Activated CD4-positive, alpha-beta T cell treated with anti-CD3 and anti-CD28 coated beads, Interleukin-2, amount 10 ng/mL, durations not matched to agents 24 days and 14 days (primary cell): ENCODE data around the gene ARGLU1. TPM values are rescaled to one million over a fixed set of nuclear protein-coding genes. Genes with fewer than 3 reads are reported as not detected.

ENCODE experiments used
- DNase-seq: peaks from one replicate; pipeline ENCODE4 v3.0.0; 2022
- H3K27ac Mint-ChIP-seq: one replicate; pipeline ENCODE4 v1.8.0; 2022; ENCODE audit warnings: mild to moderate bottlenecking, mixed read lengths
- H3K27me3 Mint-ChIP-seq: one replicate; pipeline ENCODE4 v1.8.0; 2022; ENCODE audit warnings: mixed read lengths
- H3K36me3 Mint-ChIP-seq: one replicate; pipeline ENCODE4 v1.8.0; 2022; ENCODE audit warnings: low read depth, mild to moderate bottlenecking, mixed read lengths
- H3K4me1 Mint-ChIP-seq: one replicate; pipeline ENCODE4 v1.8.0; 2021; ENCODE audit warnings: mixed read lengths
- H3K4me3 Mint-ChIP-seq: one replicate; pipeline ENCODE4 v1.8.0; 2022; ENCODE audit warnings: mild to moderate bottlenecking, moderate library complexity, mixed read lengths
- H3K9me3 Mint-ChIP-seq: one replicate; pipeline ENCODE4 v1.8.0; 2021; ENCODE audit warnings: mixed read lengths
- intact Hi-C: fragments of 100-400 bp; cut with micrococcal nuclease; formaldehyde crosslinking; loops from one replicate; pipeline ENCODE4 v1.15.1; 2023
- total RNA-seq: library from RNA; stranded (reverse); gene quantifications from 2 replicates; pipeline ENCODE4 v1.2.3, GENCODE V29; 2022

The ARGLU1 gene
- total RNA-seq, 1 donor from 2014 or later: 96.8 TPM

DNA sequence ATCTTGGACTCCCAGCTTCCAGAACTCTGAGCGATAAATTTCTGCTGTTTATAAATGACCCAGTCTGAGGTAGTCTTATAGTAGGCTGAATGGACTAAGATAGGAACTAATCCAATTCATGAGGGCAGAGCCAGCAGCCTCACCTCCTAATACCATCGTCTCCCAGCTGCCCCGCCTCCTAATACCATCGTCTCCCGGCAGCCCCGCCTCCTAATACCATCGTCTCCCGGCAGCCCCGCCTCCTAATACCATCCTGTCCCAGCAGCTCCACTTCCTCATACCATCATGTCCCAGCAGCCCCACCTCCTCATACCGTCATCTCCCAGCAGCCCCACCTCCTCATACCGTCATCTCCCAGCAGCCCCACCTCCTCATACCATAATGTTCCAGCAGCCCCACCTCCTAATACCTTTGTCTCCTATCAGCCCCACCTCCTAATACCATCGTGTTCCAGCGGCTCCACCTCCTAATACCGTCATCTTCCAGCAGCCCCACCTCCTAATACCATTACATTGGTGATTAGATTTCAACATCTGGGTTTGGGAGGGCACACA is 2.4 kb upstream of the ARGLU1 start:
- Mint-ChIP-seq H3K27me3 (no peaks in the 10 kb centered on the region), H3K4me3 (peak overlapping the region; percentile 36), H3K9me3 (peaks cover 10% of the 10 kb centered on the region), H3K27ac (no peak overlapping the region), H3K36me3 (peaks cover 7% of the 10 kb centered on the region), H3K4me1 (peaks cover 25% of the 10 kb centered on the region)
- DNase-seq: peak; percentile 76
- intact Hi-C loops: no loop called here

DNA sequence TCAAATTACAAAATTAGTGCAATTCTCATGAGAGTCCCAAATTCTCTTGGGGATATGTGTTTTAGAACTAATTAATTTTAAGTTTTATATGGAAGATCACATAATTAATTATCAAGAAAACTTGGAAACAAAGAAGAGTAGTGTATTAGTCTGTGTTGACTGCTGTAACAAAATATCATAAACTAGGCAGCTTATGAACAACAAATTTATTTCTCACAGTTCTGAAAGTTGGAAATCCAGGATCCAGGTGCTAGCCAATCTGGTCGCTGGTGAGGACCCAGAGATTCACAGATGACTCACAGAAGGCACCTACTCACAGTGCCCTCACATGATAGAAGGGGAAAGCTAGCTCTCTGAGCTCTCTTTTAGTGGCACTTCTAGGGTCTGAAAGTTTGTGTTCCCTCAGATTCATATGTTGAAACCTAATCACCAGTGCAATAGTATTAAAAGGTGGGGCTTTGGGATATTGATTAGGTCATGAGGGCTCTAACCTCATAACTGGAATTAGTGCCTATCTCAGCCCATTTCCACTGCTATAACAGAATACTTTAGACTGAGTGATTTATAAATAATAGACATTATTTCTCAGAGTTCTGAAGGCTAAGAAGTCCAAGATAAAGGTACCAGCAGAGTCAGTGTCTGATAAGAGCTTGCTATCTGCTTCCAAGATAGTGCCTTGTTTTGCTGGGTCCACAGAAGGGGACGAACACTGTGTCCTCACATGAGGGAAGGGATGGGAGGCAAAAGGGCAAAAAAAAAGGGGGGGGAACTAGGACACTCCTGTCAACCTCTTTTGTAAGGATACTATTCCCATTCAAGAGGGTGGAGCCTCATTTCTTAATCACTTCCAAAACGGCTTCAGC is 1.5 kb upstream of the ARGLU1 start:
- no peaks in the 10 kb centered on the region for H3K27me3 Mint-ChIP-seq
- no peak for DNase-seq

DNA sequence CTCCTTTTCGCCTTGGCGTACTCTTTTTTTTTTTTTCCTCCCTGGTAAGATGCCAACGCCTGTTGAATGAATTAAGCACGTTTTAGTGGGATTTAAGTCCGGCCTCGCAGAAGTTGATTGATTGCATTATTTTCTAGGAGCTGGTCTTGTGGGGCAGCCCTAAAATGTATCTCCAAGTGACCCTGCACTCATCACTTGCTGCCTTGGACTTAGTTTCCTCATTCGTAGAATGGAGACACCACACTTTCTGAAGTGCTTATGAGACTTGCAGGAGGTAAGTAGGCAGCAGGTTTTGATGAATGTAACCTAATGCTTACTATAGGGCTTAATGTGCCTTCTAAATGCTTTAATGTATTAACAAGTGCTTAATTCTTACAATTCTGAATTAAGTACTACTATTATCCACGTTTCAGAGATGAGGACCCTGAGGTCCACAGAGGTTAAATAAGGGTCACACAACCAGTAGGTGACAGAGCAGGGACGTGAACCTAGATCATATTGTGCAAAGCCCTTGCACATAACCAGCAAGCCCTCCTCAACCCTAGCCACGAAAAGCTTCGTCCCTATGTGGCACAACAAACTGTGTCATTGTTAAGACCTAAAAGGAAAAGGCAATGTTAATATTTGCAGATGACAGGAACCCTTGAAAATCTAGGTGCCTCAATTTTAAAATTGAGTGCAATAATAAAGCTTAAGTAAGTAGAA is 514 bp upstream of the ARGLU1 start:
- H3K9me3 Mint-ChIP-seq: peaks cover 2% of the 10 kb centered on the region
- DNase-seq: no peak
- peak overlapping the region; percentile 95 for H3K27ac Mint-ChIP-seq
- intact Hi-C loops: loop anchor here (1.0 to 10.0 kb wide), 4 partner anchors 8 to 1649 kb away; partner anchors contain the start of genes ABHD13, EFNB2 and LIG4
- no peaks in the 10 kb centered on the region for H3K27me3 Mint-ChIP-seq
- H3K4me3 Mint-ChIP-seq: peak overlapping the region; percentile 97
- peaks cover 16% of the 10 kb centered on the region for H3K36me3 Mint-ChIP-seq
- peaks cover 43% of the 10 kb centered on the region for H3K4me1 Mint-ChIP-seq

More for the DNA sequence above, 1.5 kb upstream of the ARGLU1 start:
- no peak overlapping the region for H3K4me3 Mint-ChIP-seq
- H3K36me3 Mint-ChIP-seq: peaks cover 12% of the 10 kb centered on the region
- no peak overlapping the region for H3K27ac Mint-ChIP-seq
- H3K4me1 Mint-ChIP-seq: peaks cover 34% of the 10 kb centered on the region
- intact Hi-C loops: loop anchor here (5.0 to 10.0 kb wide), 2 partner anchors 1435 to 1648 kb away; partner anchors contain the start of genes ABHD13 and LIG4
- peaks cover 7% of the 10 kb centered on the region for H3K9me3 Mint-ChIP-seq

DNA sequence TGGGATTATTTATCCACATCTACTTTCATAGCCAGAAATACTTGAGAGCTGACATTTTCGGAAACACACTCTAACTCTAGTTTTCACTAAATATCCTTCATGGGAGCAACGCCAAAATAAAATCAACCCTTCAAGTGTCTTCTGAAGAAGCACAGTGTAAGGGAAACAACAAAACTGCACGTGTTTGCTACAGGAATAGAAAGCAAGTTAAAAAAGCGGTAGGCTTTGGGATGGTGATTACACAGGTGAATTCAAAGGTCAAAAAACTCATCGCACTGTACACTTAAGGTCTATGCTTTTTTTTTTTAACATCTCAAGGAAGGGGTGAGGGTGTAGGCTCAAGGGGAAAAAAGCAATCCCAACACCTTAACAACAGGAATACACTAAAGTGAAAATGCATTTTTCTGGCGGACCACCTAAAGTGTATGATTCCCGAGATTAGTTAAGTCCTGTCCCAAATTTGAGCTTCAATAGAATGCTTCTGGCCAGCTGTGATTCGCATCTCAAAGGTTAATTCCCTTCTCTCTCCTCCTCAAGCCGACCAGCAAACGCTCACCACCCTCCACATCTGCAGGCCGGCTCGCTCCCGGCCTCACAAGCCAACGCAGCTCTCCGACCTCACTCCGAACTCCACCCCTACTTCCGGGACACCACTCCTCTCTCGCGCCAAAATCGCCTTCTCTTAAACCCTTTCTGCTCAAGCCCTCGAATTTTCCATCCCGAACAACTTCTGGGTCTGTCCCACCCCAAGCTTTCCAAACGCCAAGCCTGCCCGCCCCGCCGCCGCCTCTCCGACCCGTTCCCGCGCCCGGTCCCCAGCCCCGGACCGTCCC is 1.1 kb downstream of the ARGLU1 start:
- Mint-ChIP-seq H3K27ac (peak overlapping the region; percentile 95), H3K27me3 (no peaks in the 10 kb centered on the region), H3K36me3 (peaks cover 20% of the 10 kb centered on the region), H3K4me1 (peaks cover 52% of the 10 kb centered on the region), H3K9me3 (no peaks in the 10 kb centered on the region), H3K4me3 (peak overlapping the region; percentile 97)
- intact Hi-C loops: loop anchor here (2.0 to 10.0 kb wide), 3 partner anchors 14 to 1650 kb away; partner anchors contain the start of genes ABHD13 and LIG4
- peak; percentile 83 for DNase-seq

DNA sequence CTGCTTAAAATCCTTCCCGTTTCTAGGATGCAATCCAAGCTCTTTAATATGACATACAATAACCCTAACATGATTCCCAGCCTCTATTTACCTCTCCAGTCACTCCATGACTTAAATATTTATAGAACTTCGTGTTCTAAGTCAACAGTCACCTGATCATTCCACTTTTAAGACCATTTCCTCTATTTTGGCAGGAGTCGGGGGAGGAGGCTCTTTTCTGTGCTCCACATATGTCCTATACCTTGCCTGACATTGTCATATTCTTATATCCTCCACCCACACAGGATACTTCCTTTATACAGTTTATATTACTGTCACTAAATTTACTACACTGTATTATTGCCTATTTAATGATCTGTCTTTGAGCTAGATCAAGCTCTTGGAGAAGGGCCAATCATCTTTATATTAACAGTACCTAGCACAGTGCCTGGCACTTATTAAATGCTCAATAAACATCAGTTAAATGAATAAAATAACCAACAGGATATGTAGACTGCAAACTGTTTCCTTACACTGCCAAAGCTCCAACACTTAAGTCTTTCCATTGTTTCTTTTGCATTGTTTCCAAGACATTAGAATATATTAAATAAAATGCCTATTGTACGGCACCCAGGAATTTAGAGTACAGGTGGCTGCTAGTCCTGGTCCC is 2.7 kb downstream of the ARGLU1 start:
- peak overlapping the region; percentile 65 for H3K27ac Mint-ChIP-seq
- peak overlapping the region; percentile 97 for H3K4me3 Mint-ChIP-seq
- peaks cover 20% of the 10 kb centered on the region for H3K36me3 Mint-ChIP-seq
- intact Hi-C loops: loop anchor here (5.0 to 10.0 kb wide), 2 partner anchors 1430 to 1652 kb away; partner anchors contain the start of genes ABHD13 and LIG4
- no peaks in the 10 kb centered on the region for H3K9me3 Mint-ChIP-seq
- peaks cover 63% of the 10 kb centered on the region for H3K4me1 Mint-ChIP-seq
- no peaks in the 10 kb centered on the region for H3K27me3 Mint-ChIP-seq
- no peak for DNase-seq

DNA sequence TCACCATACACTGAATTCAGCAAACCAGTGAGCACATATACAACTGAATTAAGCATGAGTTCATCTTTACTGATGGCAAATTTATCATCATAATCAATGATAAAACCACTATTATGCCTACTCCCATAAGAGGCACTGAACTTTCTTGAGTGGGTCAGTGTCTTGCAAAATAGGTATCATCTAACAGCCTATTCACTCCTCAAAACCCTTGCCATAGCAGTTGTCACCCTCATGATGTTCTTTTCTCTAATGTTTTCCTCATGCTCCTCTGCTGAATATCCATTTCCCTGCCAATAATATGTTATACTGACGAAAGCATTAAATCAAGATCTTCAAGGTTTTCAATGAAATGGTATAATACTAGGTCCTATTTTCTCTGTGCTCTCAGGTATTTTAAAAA is 5.6 kb downstream of the ARGLU1 start:
- Mint-ChIP-seq H3K4me3 (no peak overlapping the region), H3K27ac (peak overlapping the region; percentile 71), H3K4me1 (peaks cover 59% of the 10 kb centered on the region), H3K9me3 (no peaks in the 10 kb centered on the region), H3K36me3 (peaks cover 38% of the 10 kb centered on the region), H3K27me3 (no peaks in the 10 kb centered on the region)
- intact Hi-C loops: loop anchor here (10.0 kb wide), 1 partner anchor 1428 kb away; no protein-coding TSS in a partner anchor
- DNase-seq: no peak

DNA sequence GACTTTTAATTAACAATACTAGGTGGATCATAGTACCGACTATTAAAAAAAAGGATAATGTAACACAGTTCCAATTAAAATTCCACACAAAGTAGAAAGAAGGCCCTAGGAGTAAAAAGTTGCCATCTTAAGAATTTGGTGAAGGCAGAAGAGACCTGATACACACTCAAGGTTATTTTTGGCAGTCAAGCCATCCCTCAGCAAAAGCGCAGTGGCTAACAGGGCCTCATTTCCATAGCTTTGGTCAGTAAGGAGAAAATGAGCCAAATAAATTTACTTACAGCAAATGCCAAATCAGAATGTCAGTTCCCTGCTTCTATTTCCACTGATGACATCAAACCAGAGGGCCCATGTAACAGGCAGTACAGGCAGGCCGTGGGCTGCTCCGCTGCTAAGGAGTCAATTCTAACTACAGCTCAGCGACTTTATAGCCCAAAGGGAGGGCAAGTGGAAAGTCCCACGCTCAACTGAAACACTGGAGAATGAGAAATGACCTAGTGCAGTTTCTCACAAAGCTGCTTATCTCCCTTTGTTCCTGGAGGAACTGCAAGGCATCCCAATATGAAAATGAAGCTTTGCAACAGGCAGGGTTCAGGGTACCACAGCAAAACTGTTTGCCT is 6.3 kb downstream of the ARGLU1 start:
- Mint-ChIP-seq H3K36me3 (peaks cover 38% of the 10 kb centered on the region), H3K4me3 (peak overlapping the region; percentile 13), H3K27me3 (no peaks in the 10 kb centered on the region), H3K27ac (peak overlapping the region; percentile 79), H3K4me1 (peaks cover 57% of the 10 kb centered on the region), H3K9me3 (no peaks in the 10 kb centered on the region)
- intact Hi-C loops: loop anchor here (2.0 to 10.0 kb wide), 2 partner anchors 27 to 1427 kb away; partner anchors contain the start of gene EFNB2
- DNase-seq: peak; percentile 76

DNA sequence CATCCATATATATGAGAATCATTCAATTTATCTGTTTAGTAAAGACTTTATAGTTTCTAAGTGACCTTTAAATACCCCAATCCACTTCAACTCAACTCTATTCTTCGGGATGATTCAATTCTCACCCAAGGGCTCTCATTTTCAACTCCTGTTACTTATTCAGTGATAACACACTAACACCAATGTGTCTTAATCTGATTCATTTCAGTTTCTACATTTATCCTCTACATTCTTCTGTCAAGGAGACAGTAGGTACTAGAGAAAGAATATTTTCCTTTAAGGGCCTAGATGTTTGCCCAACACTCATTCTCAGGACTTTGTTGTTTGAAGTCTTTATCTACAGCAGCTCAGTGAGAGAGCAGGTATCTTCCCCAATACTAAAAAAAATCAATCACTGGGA is 7.1 kb downstream of the ARGLU1 start:
- Mint-ChIP-seq H3K4me1 (peaks cover 51% of the 10 kb centered on the region), H3K27ac (peak overlapping the region; percentile 79), H3K4me3 (peak overlapping the region; percentile 11), H3K9me3 (no peaks in the 10 kb centered on the region), H3K36me3 (peaks cover 44% of the 10 kb centered on the region), H3K27me3 (no peaks in the 10 kb centered on the region)
- no peak for DNase-seq
- intact Hi-C loops: loop anchor here (1.0 to 10.0 kb wide), 3 partner anchors 7 to 1426 kb away; partner anchors contain the start of genes ARGLU1 and EFNB2

DNA sequence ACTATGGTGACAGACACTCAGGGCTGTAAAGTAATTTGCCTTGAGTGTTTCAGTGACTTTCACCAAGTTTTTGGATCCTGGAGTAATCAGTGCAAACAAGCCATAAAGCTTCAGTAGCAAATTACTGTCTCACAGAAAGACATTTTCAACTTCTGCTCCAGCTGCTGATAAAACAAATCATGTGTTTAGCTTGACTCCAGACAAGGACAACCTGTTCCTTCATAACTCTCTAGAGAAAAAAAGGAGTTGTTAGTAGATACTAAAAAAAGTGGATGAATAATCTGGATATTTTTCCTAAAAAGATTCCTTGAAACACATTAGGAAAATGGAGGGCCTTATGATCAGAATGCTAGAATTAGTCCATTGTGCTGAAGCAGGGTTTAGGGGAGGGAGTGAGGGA is 9.4 kb downstream of the ARGLU1 start:
- peaks cover 33% of the 10 kb centered on the region for H3K4me1 Mint-ChIP-seq
- intact Hi-C loops: no loop called here
- H3K9me3 Mint-ChIP-seq: no peaks in the 10 kb centered on the region
- peaks cover 57% of the 10 kb centered on the region for H3K36me3 Mint-ChIP-seq
- H3K27ac Mint-ChIP-seq: no peak overlapping the region
- no peaks in the 10 kb centered on the region for H3K27me3 Mint-ChIP-seq
- DNase-seq: no peak
- no peak overlapping the region for H3K4me3 Mint-ChIP-seq

DNA sequence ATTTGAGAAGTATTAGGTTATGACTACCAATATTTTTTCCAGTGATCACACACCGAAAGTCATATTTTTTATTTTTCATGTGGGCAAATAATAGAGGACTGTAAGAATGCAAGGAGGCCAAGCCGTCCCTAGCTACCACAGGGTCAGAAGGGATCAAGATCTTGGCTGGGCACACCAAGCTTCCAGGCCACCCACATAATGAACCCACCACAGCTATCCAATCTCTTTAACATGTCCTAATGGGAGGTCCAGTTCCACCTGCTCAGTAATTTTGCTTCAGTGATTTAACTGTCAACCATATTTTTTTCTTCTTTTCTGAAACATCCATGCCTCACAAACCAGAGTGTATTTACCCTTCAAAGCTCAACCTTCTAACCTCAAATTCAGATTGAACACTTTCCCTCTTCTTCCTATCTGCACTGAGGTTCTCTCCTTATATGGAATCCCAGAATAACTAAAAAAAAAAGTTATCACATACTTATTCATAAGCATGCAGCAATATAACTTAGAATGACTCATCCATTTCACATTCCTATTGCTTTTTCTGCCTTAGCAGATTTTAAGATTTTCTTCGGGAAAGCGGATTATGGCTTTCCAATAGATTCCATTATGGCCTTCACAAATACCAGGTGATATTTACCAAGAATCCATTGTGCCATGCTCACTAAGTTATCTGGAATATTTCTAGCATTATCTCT is 12.2 kb downstream of the ARGLU1 start:
- intact Hi-C loops: no loop called here
- no peak for DNase-seq
- H3K27me3 Mint-ChIP-seq: no peaks in the 10 kb centered on the region
- peaks cover 22% of the 10 kb centered on the region for H3K4me1 Mint-ChIP-seq
- H3K4me3 Mint-ChIP-seq: no peak overlapping the region
- H3K36me3 Mint-ChIP-seq: peaks cover 68% of the 10 kb centered on the region
- H3K27ac Mint-ChIP-seq: no peak overlapping the region
- H3K9me3 Mint-ChIP-seq: no peaks in the 10 kb centered on the region

DNA sequence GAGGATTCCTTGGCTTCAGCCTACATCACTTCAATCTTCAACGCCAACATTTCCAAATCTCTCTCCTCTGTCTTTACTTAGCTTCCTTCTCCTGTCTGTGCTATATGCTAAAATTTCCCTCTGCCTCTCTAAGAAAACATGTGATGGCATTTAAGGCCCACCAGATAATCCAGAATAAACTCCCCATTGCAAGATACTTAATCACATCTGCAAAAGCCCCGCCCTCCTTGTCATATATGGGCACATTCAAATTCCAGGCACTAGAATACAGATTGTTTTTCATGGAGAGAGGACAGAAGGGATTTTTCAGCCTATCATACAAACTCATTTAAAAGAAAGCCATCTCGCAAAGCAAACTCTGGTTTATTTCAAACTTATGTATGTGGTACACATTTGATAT is 16.2 kb downstream of the ARGLU1 start:
- no peak for DNase-seq
- Mint-ChIP-seq H3K4me1 (peaks cover 21% of the 10 kb centered on the region), H3K27ac (no peak overlapping the region), H3K9me3 (no peaks in the 10 kb centered on the region), H3K36me3 (peaks cover 64% of the 10 kb centered on the region), H3K27me3 (no peaks in the 10 kb centered on the region), H3K4me3 (no peak overlapping the region)
- intact Hi-C loops: loop anchor here (2.0 kb wide), 1 partner anchor 15 kb away; no protein-coding TSS in a partner anchor

DNA sequence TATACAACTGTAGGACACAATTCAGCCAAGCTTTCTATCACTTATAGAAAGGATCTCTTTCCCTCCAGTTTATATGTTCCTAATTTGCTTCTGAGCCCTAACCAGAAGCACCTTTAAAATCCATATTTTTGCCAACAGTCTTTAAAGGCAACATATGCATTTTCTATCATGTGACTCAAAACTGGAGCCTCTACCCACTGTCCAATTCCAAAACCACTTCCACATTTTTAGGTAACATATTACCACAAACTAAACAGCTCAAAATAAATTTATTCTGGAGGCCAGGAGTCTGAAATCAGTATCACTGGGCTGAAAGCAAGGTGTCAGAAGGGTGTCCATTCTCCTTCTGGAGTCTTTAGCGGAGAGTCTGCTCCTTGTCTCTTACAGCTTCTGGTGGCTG is 16.6 kb downstream of the ARGLU1 start:
- DNase-seq: no peak
- Mint-ChIP-seq H3K4me3 (no peak overlapping the region), H3K36me3 (peaks cover 60% of the 10 kb centered on the region), H3K9me3 (no peaks in the 10 kb centered on the region), H3K27me3 (no peaks in the 10 kb centered on the region), H3K27ac (no peak overlapping the region), H3K4me1 (peaks cover 21% of the 10 kb centered on the region)
- intact Hi-C loops: no loop called here
